ENCODE results near the gene UCKL1.
"Not testable (repeated sequence)": the region's sequence is repeated elsewhere in the genome, so short reads cannot be mapped to it uniquely, and the experiment has no call there.

The UCKL1 gene

GRCh38 chr20:63917811-63918210 lies 38.4 kb downstream of the UCKL1 start:
- DNase-seq = no peak

GRCh38 chr20:63916371-63916939 lies 39.8 kb downstream of the UCKL1 start:
- DNase-seq = not testable (repeated sequence)

GRCh38 chr20:63915471-63915870 lies 40.7 kb downstream of the UCKL1 start:
- DNase-seq = no peak

- no peak for DNase-seq
These were observed 42.4 kb downstream of the UCKL1 start for GRCh38 chr20:63913768-63914167.

GRCh38 chr20:63911176-63911575 lies 45.0 kb downstream of the UCKL1 start:
- no peak for DNase-seq

GRCh38 chr20:63908008-63908682 lies 48.1 kb downstream of the UCKL1 start:
- DNase-seq = no peak

GRCh38 chr20:63903796-63904561 lies 52.2 kb downstream of the UCKL1 start:
- DNase-seq = no peak

- DNase-seq = no peak
These were observed 55.8 kb downstream of the UCKL1 start for GRCh38 chr20:63900413-63900812.

- no peak for DNase-seq
These were observed 57.2 kb downstream of the UCKL1 start for GRCh38 chr20:63898882-63899558.

GRCh38 chr20:63897978-63898561 lies 58.1 kb downstream of the UCKL1 start:
- DNase-seq = no peak

GRCh38 chr20:63896264-63897105 lies 59.7 kb downstream of the UCKL1 start:
- DNase-seq = peak; percentile 17 to 79

- no peak for DNase-seq
These were observed 60.3 kb downstream of the UCKL1 start for GRCh38 chr20:63895952-63896263.

- no peak for DNase-seq
These were observed 60.8 kb downstream of the UCKL1 start for GRCh38 chr20:63895202-63895951.

- DNase-seq = peak; percentile 94 to 95
These were observed 61.6 kb downstream of the UCKL1 start, which contains the start of gene DNAJC5 for GRCh38 chr20:63894358-63895201. TSS of gene DNAJC5 (plus strand) at chr20:63895126. CDS start at chr20:63928346, 33,220 bp downstream.

- no peak for DNase-seq
These were observed 62.2 kb downstream of the UCKL1 start for GRCh38 chr20:63893999-63894357.

GRCh38 chr20:63892402-63892801 lies 63.8 kb downstream of the UCKL1 start:
- no peak for DNase-seq

GRCh38 chr20:63891061-63892002 lies 64.9 kb downstream of the UCKL1 start:
- DNase-seq = no peak

GRCh38 chr20:63890616-63891015 lies 65.6 kb downstream of the UCKL1 start:
- DNase-seq = no peak

GRCh38 chr20:63890201-63890576 lies 66.0 kb downstream of the UCKL1 start:
- no peak for DNase-seq
